Astrocyte (in vitro differentiated cells and primary cell): ENCODE measurements around the gene ABCD4.

Experiments
- EZH2 ChIP-seq: IDR thresholded peaks from 2 replicates; pipeline ENCODE4 v1.6.1; 2012; ENCODE audit warnings: mild to moderate bottlenecking, low read length, inconsistent platforms; ENCODE audit not compliant: insufficient read depth
- TF ChIP-seq, protein P1 (sequence below): IDR thresholded peaks from 2 replicates; pipeline ENCODE4 v1.5.1; 2011; ENCODE audit warnings: low read depth, mild to moderate bottlenecking, inconsistent platforms, low read length, moderate library complexity; ENCODE audit not compliant: insufficient read depth

DNA sequence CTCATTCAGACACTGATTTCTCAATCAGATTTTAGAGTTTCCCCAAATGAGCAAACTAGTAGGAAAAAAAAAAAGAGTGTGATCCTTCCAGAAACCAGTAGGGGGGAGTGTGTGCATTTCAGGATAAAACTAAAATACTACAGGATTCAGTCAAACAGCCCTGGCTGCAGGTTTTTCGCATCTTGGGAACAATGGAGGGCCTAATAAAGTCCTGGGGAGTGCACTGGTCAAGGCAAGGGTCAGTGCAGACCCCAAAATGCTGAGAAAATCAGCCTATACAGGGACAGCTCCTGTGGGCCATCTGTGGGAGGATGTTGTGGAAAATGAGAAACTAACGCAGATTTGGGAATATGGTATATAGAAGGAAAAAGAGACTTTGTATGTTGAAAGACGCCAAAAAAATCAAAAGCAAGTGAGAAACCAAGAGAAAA is 22.2 kb upstream of the ABCD4 start:
- TF ChIP-seq EZH2 = no peak
- TF ChIP-seq, protein P1, sequence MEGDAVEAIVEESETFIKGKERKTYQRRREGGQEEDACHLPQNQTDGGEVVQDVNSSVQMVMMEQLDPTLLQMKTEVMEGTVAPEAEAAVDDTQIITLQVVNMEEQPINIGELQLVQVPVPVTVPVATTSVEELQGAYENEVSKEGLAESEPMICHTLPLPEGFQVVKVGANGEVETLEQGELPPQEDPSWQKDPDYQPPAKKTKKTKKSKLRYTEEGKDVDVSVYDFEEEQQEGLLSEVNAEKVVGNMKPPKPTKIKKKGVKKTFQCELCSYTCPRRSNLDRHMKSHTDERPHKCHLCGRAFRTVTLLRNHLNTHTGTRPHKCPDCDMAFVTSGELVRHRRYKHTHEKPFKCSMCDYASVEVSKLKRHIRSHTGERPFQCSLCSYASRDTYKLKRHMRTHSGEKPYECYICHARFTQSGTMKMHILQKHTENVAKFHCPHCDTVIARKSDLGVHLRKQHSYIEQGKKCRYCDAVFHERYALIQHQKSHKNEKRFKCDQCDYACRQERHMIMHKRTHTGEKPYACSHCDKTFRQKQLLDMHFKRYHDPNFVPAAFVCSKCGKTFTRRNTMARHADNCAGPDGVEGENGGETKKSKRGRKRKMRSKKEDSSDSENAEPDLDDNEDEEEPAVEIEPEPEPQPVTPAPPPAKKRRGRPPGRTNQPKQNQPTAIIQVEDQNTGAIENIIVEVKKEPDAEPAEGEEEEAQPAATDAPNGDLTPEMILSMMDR = peak; percentile 84
